ENCODE data around the gene SPESP1.
A peak's percentile ranks its signal among the peaks of the same experiment; 100 is the strongest.
"Not testable (repeated sequence)": the region's sequence is repeated elsewhere in the genome, so short reads cannot be mapped to it uniquely, and the experiment has no call there.

SPESP1 gene
- total RNA-seq = 0 to 0.53 (median 0.21) reads per million in 4 experiments

DNA sequence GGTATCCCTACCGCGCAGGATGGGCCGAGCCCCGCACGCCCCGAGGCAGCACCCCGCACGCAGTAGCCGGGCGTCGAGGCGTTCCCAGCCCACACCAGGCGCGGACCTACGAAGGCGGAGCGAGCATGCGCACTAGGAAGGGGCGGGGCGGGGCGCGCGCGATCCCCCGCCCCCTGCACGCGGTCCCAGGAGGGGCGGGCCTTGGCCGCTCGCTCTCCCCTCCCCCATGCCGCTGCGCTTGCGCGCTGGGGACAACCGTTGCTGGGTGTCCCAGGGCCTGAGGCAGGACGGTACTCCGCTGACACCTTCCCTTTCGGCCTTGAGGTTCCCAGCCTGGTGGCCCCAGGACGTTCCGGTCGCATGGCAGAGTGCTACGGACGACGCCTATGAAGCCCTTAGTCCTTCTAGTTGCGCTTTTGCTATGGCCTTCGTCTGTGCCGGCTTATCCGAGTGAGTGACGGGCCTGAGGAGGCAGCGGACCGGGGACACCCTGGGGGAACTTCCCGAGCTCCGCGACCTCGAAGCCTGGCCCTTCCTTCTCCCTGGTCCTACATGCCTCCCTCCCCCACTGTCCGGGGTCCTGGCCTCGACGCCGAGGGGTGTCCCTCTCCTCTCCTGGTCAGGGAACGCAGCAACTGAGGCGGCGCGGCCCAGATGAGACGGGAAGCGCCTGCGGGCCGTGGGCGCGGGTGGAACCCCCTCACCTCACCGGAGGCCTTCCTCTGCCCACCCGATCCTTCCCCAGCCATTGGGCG is at the start of gene SPESP1:
SPESP1 (plus strand) TSS at position 258 of the 755 bp plus-strand sequence; CDS start at position 387, 129 bp downstream.
- peak; percentile 51 for DNase-seq

DNA sequence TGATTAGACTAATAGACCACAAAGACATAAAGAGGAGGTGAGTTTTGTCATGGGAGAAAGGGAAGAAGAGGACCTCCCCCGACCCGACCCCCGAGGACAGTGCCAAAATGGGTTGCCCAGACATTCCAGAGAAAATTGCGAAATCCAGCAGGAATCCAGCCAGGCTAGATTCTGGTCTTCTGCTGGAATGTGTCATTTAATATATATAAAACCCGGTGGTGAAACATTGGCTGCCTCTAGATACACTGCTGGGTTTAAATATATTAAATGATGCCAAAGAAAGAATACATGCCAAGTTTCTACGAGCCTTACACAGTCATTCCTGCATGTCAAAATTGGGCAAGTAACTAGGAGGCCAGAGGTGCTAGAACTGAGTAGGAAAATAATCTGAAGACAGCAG is 45.3 kb upstream of the SPESP1 start:
- no peak for DNase-seq

DNA sequence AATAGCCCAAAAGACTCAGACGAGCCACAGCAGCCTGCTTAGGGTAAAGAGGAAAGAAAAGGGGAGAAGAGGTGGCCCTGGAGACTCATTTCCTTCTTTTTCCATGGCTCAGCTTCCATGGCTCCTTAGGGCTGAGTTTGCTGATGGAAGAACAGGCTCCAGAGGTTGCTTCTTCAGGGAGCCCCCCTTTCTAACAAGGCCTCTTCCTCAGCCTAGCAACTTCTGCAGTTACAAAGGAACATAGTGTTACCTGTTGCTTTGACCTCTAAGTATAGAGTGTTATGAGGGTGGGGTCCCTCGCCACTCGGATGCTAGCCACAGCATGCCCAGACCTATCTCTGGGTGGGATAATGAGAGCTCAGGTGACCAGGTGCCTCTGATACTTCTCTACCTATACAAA is 43.2 kb upstream of the SPESP1 start:
- DNase-seq = no peak

DNA sequence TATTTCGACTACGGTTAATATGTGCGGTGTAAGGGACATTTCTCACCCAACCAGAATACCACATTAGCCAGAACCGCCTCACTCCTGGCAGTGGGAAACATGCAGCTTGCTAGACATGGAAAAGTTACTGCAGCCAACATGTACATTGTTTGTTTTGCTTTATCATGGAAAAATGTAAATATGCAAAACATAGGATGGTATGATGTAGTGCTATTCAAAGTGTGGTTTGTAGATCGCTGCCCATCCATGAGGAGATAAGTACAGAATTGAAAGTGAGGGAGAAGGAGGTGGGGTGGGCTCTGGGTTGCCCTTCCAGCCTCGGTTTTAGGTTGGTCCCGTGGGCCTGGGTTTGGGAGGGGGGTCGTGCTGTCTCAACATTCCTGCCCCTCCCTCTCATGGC is 42.5 kb upstream of the SPESP1 start:
- DNase-seq = no peak

DNA sequence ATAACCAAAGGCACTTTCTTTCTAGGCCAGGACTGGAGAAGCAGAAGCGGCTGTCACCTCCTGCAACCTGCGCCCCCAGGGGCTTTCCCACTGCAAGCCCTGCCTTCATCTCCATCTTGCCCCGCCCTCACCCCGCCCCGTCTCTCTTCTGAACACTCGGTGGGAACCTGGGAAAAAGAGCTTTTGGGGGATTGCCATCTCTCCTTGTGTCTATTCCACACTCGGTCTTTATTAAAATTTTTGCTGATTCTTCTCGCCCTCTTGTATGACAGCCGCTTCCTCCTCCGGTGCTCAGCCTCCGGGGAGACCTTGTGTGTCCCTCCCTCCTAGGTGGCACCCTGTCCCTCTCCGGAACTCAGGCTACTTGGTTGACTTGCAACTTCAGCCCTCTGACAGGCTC is 41.9 kb upstream of the SPESP1 start:
- no peak for DNase-seq

DNA sequence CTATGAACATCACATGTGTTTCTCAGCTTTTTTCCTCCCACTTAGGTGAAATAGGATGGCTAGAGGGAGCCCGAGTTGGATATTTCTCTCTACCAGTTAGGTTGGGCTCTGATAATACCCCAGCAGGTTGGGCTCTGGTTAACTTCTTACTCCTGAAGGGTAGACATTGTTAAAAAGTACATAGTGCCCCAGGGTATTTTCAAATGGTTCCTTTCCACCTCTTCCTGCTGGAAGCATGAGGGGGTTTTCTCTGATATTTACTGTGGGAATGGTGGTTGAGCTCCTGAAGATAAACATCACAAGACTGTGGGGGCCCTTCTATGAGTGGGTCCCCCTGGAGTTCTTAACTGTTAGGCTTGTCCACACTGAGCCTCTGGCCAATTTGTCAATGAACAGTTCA is 36.1 kb upstream of the SPESP1 start:
- DNase-seq = no peak

DNA sequence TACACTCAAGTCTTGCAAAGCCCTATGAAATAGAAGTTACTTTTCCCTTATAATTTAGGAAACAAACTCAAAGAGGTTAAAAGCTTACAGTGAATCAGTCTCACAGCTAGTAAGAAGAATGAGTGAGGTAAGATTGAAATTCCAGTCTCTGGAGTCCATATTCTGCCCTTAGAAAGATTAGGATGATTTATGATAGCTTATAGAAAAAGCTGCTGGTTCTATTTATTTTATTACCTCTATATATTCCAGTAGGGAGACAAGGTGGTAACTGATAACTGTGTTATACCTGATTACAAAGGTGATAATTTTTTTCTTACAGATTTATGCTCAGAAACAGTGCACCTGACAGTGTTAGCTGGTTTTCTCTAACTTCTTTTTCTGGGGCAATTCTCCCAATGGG is 34.1 kb upstream of the SPESP1 start:
- DNase-seq = no peak

DNA sequence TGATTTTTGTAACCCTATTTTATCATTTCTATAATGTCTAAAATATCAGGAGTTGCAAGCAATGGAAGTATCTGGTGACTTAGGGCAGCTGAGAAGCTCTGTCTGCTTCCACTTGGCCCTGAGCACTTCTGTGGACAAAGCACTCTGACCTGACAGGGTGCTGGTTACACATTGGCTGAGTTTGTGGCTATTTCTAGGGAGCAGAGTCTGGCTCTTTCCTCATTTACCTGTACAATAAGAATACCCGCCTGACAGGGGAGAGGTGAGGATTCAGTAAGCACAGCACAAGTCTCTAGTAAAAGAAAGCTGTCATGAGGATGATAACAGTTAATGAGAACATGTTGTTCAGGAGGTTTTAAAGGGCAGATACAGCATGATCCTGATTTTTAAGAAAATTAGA is 33.3 kb upstream of the SPESP1 start:
- no peak for DNase-seq

DNA sequence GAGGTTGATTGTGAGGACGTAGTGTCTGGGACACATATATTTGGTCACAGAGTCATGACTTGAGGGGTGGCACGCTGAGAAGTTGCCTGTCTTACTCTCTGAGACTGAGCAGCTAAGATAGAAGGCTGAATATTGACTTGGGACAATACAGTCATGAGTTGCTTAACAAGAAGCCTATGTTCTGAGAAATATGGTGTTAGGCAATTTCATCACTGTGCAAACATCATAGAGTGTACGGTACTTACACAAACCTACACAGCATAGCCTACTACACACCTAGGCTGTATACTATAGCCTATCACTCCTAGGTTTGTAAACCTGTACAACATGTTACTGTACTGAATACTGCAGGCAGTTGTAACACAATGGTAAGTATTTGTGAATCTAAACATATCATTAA is 30.3 kb upstream of the SPESP1 start:
- no peak for DNase-seq

DNA sequence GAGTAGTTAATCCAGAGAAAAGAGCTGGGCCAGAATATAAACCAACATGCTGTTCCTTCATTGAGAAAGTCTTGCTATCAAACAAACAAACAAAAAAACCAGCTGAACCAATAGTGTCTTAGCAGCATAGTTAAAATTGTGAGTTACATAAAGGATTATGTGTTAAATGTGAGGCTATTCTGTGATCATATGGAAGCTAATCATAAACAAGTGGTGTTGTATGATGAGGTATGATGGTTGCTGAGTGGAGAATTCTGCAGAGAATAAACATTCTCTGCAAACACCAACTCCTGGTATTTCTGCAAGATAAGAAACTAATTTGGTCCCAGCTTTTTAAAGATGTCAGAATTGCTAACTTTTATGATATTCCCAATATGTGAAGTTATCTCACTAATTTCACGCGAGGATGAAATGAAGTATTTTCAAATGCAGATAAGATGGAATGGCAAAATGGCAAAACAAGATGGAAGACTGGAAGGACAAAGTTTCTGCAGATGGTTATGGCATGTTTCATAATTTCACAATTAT is 22.9 kb upstream of the SPESP1 start:
- DNase-seq = no peak

DNA sequence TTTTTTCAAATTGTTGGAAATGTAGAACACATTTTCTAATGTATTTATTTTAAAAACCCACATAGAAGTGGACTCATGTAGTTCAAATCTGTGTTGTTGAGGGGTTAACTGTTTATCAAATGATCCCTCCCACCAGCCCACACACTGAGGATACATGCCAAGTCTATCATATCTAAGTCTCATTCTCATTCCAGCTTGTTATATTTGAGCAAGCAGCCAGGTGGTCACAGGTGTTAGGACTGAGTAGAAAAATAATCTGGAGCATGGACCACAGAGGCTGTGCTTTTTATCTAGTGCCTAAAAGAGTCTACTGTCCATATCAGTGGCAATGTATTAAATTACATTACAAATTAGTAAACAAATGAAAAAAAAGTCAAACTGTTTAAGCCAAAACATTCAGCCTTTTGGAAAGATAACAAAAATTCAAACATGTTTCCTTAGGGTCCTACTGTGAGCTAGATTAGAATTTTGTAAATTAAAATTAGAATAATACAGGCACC is 20.7 kb upstream of the SPESP1 start:
- DNase-seq = no peak

DNA sequence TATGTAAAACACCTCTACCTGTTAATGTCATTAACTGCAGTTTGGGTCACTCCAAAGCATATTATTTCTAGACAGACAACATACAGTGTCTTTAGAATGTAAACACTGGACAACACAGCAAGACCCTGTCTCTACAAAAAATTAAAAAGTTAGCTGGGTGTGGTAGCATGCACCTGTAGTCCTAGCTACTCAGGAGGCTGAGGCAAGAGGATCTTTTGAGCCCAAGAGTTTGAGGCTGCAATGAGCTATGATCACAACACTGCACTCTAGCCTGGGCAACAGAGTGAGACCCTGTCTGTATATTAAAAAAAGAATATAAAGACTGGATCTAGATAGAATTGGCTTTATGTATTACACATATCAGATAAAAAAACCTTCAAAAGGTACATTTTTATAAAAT is 20.0 kb upstream of the SPESP1 start:
- no peak for DNase-seq

DNA sequence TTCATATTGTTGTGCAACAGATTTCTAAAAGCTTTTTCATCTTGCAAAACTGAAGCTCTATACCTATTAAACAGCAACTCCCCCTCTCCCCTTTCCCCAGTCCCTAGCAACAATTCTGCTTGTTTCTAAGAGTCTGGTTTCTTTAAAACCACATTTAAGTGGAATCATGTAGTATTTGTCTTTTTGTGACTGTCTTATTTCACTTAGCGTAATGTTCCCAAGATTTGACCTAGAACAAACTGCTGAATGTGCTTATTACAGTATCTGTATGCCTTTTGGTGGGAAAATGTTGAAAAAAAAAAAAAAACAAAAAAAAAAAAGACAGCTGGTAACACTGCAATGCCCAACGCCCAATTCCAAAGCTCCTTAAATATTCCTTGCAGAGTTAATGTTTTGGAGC is 19.5 kb upstream of the SPESP1 start:
- DNase-seq = no peak

DNA sequence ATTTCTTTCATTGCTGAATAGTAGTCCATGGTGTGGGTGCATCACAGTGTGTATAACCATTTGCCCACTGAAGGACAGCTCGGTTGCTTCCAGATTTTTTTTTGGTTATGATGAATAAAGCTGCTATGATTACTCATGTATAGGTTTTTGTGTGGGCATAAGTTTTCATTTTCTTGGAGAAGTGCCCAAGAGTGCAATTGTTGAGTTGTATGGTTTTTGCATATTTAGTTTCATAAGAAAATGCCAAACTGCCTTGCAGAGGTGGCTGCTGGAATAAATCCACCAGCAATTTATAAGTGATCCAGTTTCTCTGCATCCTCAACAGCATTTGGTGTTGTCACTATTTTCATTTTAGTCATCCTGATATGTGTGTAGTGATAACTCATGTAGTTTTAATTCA is 8.4 kb upstream of the SPESP1 start:
- no peak for DNase-seq

DNA sequence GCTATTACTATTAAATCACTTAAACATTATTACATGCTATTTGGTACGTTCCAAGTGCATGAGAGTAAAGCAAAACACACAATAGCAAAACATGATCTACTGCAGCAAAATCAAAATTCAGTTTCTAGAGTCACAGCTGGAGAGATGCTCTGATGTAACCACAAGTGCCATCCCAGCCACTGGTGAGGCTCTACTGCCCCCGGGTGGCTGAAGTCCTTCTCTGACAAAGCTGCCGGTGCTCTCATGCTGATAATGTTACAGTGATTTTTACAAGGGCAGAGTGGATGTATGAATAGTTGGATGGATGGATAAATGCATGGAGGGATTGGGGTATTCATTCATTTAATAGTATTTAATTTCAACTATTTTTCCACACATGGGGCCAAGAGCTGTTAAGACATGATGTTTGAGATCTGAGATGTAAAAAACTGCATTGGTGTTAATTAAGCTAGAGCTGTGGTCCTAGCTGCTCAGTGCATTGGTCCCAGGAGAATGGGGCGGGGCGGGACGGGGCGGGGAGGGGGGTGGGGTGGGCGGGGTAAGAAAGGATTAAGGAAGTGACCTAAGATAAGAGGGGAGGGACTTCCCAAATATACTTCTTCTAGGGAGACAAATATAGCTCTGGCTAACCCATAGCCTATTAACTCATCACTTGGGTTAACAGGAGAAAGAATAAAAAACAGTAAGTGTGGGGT is 5.3 kb upstream of the SPESP1 start:
- peak; percentile 41 for DNase-seq

DNA sequence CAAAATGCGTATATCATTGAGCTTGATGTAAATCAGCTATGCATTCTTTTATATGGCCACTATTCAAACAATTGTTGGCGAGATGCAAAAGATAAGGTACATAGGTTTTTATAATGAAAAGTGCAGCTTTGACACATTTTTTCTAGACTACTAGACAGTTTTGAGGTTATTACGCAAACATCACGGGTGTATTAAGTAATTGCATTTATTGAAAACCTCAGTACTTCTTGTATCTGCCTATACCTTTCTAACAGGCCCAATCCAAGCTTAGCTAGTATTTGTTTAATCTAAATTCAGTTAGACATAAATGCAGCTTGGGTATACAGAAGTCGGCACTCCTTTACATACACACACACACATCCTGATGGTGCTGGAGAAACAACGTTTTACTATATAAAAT is 2.7 kb downstream of the SPESP1 start:
- no peak for DNase-seq

DNA sequence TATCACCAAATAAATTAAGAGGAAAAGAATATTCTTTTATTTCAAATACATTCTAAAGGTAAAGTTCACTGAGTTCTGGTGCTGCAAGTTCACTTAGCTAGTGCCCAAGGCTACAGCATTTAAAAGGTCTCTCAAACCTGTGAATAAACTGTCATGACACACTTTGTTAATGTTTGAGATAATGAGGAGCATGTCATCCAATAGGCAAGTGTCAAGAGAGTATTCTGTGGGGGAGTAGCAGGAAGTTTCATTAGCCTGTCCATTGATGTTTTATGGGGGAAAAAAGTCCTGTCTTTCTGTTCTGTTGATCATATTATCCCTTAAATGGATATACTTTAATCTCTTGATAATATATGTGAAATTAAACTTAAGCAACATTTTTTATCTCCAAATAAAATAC is 4.0 kb downstream of the SPESP1 start:
- DNase-seq = no peak

DNA sequence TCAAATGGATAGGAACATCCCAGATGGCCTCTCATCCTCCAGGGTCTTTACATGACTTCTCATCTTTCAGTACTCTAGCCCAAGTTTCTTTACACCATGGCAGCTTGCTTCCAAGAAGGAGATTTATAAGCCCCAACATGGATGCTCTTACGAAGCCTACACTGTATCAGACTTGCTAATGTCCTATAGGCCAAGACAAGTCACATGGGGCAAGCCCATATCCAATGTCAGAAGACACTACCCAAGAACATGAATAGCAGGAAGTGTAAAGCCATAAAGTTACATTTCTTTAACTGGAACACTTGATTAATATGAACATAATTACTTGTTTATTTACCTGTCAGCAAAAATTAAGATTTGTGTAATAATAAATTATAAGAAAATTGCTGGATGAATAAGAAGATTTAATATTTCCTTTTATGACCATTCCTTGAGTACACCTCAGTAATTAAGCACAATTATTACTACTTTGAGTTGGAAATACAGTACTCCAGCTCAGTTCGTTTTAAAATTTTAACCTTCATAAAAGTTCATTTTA is 5.1 kb downstream of the SPESP1 start:
- DNase-seq = no peak

DNA sequence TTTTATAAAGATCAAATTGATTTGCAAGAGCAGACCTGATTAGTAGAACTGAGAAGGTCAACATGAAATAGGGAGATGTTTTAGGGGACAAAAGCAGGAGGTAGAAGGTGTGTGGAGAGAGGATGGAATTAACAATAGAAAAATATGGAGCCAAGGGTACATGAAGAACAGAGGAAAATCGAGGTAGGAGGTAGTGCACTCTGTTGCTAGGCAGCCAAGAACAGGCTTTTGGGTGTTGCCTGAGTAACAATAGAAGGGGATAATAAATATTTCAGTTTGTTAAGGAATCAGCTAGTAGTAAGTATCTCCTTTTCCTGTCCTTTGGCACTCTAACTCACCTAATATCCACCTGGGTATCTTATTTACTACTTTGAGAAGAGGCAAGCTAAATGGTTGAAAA is 9.2 kb downstream of the SPESP1 start:
- no peak for DNase-seq

DNA sequence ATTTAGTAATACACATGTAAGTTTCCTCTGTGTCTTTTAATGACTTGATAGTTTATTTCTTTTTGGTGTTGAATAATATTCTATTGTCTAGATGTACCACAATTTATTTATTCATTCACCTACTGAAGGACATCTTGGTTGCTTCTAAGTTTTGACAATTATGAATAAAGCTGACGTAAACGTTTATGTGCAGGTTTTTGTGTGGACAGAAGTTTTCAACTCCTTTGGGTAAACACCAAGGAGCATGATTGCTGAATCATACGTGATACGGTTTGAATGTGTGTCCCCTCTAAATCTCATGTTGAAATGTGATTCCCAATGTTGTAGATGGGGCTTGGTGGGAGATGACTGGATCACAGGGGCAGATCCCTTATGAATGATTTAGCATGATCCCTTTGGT is 21.5 kb downstream of the SPESP1 start:
- no peak for DNase-seq

DNA sequence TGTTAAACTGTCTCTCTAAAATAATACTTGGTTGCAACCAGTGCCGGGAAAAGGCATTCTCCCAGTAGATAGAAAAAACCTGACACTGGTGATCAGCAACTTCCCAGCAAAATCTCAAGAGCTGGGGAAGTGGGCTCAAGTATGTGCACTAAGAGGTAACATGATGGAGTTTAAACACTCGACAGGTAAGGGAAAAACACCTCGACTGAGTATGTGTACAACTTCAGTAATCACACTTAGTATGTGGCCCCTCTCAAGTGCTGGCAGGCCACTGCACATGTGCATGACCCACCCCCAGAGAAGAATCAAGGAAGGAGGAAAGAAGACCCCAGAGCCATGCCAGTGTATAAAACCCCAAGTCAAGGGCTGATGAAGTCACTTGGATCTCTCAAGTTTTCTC is 27.4 kb downstream of the SPESP1 start:
- DNase-seq = no peak

DNA sequence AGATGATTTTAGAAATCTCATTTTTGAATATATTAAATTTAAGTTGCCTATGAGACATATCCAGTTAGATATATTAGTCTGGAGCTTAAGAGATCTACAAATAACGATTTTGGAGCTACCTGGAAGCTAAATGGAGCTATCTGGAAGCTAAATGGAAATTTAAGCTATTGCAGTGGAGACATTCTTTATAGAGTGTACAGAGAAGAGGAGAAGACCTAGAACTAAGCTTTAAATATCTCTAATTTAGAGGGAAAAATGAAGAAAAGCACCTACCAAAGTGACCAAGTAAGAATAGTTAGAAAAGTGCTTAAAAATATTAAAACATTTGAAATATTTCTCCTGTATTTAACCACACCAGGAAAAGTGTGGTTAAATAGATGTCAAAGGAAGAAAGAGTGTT is 28.3 kb downstream of the SPESP1 start:
- DNase-seq = no peak

DNA sequence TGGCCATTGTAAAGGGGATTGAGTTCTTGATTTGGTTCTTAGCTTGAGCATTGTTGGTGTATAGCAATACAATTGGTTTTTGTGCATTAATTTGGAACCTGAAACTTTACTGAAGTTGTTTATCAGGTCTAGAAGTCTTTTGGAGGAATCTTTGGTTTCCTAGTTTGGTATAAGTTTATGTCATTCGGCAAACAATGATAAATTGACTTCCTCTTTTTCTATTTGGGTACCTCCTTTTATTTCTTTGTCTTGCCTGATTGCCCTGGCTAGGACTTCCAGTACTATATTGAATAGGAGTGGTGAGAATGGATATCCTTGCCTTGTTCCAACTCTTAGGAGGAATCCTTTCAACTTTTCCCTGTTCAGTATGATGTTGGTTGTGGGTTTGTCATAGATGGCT is 32.1 kb downstream of the SPESP1 start:
- DNase-seq = no peak

DNA sequence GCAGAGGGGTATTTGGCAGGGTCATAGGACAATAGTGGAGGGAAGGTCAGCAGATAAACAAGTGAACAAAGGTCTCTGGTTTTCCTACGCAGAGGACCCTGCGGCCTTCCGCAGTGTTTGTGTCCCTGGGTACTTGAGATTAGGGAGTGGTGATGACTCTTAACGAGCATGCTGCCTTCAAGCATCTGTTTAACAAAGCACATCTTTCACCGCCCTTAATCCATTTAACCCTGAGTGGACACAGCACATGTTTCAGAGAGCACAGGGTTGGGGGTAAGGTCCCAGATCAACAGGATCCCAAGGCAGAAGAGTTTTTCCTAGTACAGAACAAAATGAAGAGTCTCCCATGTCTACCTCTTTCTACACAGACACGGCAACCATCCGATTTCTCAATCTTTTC is 33.4 kb downstream of the SPESP1 start:
- not testable (repeated sequence) for DNase-seq
